Hypothalamus (tissue), 51 donors: ENCODE measurements around the gene SLC25A21.
"Not testable (repeated sequence)": the region's sequence is repeated elsewhere in the genome, so short reads cannot be mapped to it uniquely, and the experiment has no call there.

Experiments
- DNase-seq, 51 donors: peaks; one replicate each; lab custom pipeline; 2025; lab: John Stamatoyannopoulos, UW

The SLC25A21 gene

DNA sequence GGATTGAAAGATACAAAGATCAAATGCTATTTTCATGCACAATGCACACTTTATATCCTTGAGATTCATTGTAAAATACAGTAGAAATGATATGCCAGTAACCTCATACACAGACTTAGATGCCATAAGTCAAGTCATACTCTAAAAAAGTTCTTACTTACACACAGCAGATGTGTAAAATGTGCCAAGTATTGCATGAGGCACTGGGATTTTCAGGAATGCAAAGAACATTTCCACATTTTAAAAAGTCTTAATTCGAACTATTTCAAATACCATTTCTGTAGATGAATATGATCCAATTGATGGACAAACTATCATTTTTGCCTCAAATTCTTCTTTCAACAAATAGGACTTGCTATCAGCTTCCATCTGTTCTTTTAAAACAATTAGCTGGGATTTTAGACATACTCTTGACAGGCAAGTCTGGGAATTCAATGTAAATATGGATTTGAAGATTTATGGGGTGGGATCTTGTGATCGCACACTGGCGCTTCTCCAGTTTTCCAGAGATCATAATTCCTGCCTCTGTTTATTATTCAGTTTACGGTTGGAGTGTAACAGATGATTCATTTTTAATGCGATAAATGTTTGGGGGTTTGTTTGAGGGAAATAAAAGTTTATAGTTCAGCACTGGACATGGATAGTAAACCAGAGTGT is 326.9 kb downstream of the SLC25A21 start:
- no peak for DNase-seq

DNA sequence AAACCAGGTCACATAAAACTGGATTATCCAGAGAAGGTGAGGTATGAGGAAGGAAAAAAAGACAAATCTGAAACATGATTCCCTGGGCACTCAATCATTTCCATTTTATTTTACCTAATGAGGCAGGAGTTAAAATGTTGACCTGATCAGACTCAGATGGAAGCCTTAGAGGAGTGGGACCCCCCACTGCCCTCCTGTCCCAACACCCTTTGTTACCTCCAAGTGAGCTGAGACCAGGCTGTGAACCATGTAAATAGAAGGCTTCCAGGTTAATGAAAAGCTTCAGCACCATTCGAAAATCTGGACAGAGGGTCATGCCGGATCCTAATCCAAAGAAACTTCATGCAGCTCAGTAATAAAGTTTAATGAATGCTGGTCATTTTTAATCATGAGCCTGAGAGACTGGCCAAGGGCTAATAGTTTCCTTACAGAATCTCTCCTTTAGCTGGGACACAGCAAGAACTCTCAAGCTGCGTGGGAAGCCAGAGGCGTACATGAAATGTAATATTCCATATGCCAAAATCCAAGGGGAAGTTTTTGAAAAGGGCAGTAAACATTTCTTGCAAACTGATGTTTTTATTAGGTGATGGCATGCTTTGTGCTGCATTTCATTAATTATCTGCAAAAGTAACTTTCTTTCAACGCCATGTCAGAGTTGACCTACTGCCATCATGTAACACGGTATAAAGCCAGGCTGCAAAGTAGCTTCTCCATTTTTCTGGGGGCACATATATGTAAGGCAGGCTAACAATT is 327.8 kb downstream of the SLC25A21 start:
- DNase-seq: no peak

DNA sequence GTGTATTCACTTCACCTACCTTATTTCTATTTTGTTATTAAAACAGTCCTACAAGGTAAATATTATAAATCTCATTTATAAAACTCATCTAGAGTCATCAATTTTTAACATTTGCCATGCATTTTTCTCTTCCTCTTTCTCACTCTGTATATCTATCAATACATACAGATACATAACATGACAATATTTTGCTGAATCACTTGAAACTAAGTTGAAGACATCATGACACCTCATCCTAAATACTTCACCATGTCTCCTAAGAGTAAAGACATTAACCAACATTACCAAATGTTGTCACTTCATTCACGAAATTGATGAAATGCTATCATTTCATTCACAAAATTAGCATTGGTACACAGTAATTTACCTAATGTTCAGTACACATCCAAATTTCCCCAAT is 329.0 kb downstream of the SLC25A21 start:
- no peak for DNase-seq

DNA sequence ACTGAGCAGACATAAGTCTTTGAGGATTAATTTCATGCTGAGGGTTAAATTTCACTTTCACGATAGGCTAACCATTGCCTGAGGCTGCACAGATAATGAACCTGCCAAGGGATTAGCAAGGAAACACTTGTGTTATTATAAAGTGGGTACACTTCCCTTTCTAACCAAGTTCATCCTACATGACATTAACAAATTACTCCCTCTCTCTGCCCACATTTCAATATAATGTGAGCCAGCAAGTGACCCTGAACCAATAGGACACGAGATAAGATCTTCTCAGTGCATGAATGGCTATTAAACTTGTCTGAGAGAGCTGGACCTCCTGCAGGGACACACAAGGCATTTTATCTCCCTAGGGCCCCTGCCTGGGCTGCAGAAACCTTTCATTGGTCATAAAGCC is 337.3 kb downstream of the SLC25A21 start:
- no peak for DNase-seq

DNA sequence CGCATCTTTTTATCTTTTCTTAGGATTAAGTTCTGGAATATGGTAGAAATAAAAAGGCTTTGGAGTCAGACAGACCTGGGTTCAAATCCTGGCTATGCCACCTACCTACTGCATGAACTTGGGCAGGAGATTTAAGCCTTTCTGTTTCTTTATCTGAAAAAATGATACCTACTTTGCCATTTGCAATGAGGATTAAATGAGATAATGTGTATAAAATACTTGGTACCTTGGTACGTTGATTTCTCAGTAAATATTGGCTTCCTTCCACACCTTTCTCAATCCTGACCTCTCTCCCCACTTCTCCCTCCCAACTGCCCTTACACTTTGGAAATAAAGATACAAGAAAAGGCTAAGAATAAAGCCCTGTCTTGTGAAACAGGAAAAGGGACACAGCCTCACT is 338.1 kb downstream of the SLC25A21 start:
- DNase-seq: no peak

DNA sequence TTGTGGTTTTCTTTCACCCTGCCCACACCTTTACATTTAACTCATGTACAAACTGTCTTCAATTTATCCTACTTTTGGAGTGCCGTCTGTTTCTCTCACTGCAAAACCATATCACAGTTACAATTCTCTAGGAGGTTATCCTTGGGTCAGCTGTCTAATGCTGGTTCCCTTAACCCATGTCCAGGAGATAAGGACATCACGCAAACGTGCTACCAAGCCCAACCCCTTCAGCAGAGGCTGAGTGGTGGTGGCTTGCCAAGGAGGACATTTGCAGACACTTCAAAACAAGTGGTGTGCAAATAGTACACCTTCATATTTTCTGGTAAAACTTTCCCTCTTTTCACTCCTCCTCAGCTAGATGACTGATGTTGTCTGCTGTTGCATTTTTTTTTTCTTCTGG is 342.9 kb downstream of the SLC25A21 start:
- no peak for DNase-seq

DNA sequence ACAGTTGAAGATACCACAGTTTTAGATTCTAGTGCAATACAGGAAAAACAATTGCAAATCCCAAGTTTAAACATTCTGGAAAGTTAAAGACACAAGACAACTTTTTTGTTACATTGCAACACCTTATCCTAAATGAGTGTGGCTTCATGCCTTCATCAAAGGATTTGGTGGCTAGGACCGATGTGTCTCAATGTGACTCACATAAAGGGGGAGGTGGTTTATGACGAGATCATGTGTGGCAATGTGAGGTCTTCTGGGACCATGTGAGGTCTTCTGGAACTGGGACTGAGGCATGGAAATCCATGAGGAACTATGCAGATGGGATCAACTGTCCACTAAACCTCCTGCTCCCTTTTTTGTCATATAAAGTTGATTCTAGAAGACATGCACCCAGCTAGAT is 344.5 kb downstream of the SLC25A21 start:
- no peak for DNase-seq

DNA sequence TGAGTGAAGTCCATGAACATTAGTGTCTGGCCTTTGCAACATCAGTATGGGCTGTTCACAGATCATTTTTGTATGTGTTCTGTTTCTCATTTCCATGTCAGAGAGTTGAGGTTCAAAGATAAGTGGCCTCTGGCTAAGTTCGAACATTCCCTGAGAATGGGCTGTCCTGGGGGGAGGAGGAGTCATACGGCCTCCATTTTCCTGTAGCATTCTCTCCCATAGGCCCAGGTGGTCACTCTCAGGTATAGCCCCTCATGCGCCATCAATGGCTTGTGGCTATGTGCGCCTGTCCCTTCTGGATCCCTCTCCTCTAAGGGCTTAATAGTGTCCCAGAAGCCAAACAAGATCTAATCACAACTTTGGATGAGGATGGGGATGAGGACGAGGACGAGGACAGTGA is 345.8 kb downstream of the SLC25A21 start:
- DNase-seq: no peak

DNA sequence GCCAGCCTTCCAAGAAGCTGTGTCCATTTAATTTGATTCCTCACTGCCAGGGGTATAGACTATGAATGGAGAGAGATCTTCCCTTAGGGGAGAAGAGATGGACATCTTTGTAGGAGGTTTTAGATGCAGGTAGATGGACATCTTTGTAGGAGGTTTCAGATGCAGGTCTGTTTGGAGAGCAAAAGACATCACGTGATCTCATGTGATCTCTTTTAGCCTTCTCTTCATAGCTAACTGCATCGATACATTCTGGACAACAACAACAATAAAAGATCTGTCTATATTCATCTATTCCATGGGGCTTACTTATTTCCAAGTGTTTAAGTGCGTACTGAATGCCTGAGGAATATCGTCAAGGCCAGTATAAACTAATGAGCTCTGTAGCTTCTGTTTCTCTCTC is 347.6 kb downstream of the SLC25A21 start:
- DNase-seq: no peak

DNA sequence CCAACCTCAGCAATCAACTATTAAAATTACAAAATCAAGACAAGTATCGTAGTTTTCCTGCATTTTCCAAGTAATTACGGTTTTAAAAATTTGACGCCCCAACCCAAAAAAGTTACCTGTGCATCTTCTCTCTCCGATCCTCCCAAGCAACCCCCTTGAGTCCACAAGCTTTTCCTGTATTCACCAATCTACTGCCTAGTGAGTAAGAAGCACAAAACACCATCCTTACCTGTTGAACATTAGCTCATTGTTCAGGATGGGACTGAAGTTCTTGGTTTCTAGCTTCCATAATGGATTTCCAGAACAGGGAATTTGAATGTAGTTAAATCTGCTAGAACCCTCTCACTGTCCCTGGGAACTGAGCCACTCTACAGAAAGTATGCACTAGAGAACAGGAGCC is 348.8 kb downstream of the SLC25A21 start:
- DNase-seq: no peak

DNA sequence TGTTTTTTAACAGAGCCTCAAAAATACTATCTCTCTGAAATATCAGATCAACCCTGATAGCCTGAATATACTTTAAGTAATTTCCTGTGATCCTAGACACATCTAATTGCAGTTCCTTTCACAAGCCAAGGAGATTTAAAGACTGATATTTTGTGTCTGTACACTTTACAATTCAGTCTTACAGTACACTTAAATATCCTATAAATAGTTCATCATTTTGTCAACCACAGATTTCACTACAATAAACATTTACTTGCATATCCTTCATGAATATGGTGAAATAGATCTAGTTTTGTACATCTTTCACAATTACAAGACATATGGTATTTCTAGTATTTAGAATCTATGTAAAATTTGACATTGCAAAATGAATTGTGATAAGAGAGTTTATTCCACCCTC is 349.7 kb downstream of the SLC25A21 start:
- DNase-seq: no peak

DNA sequence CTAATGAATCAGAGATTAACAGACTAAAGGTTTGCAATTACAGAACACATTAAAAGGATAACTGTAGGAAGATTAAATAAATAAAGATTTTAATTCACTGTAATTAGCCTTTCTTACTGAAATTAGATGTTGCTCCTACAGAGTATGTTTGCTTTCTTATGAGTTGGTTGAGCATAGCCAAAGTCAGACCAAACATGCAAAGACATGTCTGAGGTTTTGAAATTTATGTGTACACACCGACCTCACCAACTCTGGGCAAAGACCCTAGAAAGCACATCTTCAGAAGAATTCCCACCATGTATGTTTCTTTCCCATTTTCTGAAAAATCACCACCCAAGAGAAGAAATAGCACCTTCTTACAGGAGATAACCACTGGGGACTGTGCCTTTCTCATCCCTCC is 351.5 kb downstream of the SLC25A21 start:
- no peak for DNase-seq

DNA sequence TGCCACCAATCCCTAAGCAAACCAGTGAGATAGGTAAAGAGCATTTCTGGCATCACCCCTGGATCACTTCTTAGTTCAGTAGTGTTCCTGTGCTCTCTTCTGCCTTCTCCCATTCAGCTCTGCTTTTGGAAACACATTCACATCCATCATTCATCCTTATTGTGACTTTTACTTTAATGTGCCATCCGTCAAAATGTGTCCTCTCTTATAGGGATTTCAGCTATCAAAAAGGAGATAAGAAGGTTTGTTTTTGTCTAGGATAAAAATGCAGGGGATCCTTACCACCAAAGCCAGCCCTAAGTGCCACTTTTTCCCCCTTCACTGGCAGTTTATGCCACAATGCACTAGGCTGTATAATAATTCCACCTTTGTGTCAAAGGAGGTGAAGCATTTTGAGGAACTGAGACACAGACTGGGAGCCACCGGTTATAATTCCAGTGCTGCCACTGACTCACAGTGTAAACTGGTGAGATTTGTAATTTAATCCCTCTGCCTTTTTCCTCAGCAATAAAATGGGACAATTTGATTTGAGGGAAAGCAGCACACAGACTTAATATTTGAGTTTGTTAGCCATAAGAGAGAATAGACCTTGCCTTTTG is 352.2 kb downstream of the SLC25A21 start:
- no peak for DNase-seq

DNA sequence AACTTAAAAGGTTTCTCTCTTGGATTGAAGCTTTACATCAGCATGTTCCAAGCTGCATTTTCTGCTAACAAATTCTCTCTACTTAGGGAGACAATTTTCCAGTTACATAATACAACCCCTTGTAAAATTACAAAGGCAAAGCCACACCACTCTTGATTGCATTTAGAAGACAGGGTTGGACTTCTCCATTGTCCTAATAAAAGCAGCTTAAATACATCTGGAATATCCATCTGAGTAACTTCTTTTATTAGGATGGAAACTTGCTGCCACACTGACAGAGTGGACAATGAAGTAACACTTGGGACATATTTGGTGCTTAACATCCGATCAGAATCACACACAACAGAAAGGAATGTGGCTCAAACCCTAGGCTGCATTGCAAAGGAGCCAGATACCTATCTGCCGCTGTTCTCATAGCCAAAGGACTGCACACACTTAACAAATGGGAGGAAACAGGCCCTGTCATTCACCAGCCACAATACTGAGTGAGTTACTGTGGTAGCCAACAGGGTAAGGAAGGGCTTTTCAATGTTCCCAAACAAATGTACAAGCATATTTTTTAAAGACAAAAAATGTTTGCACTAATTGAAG is 353.5 kb downstream of the SLC25A21 start:
- DNase-seq: no peak

DNA sequence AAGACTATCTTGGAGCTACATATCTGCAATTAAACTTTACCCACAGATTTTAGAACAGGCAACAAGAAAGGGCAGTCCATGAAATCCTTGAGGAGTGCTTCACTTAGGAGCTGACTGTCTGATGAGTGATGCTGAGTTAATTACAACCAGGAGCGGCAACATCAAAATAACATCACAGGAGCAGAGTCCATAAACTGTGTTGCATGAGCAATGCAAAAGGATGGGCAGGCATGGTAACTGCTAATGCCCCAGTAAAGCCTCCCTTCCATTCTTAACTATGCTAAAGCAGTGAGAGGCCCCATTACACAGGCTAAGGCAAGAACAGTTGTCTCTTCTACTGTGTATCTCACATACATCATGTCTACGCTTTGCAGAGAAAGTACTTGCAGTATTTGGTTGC is 354.2 kb downstream of the SLC25A21 start:
- DNase-seq: no peak

DNA sequence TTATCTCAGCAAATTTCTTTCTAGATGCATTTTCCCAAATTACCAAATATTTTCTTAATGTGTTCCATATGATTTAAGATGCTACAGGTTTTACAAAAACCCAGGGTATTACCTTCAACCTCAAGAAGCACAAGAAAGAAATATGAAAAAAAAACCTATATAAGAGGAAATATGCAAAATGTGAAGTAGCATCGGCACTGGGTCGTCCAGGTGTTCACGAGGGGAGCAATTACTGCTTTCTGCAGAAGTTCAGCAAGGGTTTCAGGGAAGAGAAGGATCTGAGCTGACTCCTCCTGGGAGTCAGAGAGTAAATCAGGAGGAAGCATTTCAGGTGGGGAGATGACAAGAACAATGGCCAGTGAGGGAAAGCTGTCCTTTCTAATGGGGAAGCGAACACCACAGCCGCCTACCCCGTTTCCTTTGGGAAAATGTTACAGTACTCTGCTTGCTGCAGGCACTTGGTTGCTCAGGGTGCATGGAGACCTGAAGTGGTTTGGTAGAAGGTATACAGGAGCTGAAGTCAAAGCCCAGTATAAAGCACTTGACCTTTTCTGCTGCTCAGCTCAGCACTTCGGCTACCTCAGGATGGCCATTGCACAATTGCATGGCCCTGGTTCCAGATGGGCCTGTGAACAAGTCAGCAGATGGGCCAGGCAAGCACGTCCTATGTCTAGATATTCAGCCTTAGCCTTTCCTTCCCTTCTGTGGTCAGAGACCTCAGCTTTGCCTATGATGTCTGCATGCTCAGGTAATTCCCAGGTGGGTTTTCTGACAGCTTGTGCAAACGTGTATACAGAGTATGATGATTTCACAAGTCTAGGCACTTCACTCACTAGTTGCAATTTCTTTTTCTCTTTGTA is 355.1 kb downstream of the SLC25A21 start:
- no peak for DNase-seq

DNA sequence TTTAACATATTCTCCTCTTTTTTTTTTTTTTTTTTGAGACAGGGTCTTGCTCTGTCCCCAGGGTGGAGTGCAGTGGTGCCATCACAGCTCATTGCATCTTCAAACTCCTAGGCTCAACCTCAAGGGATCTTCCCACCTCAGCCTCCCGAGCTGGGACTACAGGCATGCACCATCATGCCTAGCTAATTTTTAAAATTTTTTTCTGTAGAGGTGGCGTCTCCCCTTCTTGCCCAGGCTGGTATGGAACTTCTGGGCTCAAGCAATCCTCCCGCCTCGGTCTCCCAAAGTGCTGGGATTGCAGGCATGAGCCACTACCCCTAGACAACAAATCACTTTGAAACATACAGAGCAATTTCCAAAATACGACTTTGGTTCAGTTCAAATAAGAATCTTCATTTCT is 355.9 kb downstream of the SLC25A21 start:
- DNase-seq: no peak

DNA sequence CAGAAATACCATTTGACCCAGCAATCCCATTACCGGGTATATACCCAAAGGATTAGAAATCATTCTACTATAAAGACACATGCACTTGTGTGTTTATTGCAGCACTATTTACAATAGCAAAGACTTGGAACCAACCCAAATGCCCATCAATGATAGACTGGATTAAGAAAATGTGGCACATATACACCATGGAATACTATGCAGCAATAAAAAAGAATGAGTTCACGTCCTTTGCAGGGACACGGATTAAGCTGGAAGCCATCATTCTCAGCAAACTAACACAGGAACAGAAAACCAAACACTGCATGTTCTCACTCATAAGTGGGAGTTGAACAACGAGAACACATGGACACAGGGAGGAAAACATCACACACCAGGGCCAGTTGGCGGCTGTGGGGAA is 357.6 kb downstream of the SLC25A21 start:
- DNase-seq: not testable (repeated sequence)

DNA sequence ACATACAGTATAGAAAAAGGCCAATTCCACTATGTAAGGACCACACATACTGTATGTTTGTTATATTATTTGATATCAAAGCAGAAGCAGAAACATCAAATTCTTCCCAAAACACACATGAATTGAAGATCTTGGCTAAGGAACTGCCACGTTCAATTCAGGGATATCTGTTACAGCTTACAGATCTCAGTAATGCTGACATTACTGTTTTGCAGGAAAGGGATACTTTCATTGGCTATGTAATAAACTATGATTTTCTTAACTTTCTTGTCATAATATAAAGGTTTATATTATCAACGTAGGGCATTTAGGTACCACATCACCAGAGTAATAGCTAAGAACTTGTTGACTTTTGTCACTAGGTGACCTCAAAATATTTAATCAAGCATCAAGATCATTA is 362.2 kb downstream of the SLC25A21 start:
- no peak for DNase-seq

DNA sequence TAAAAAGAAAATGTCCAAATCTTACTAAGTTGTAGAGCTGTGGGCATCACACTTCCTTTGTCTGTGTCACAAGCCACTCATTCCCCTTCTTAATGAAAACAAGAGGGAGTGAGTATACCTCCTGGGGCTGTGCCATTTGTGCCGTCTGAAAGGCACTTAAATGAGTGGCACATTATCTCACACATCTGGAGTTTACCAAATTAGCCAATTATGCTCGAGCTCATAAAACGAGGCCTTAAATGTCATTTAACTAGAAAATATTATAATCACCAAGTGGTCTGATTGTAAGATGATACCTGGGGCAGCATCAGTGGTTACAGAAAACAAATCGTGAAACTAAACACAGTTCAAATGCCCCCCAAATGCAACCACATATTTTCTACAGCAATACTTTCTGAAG is 364.7 kb downstream of the SLC25A21 start:
- DNase-seq: no peak

DNA sequence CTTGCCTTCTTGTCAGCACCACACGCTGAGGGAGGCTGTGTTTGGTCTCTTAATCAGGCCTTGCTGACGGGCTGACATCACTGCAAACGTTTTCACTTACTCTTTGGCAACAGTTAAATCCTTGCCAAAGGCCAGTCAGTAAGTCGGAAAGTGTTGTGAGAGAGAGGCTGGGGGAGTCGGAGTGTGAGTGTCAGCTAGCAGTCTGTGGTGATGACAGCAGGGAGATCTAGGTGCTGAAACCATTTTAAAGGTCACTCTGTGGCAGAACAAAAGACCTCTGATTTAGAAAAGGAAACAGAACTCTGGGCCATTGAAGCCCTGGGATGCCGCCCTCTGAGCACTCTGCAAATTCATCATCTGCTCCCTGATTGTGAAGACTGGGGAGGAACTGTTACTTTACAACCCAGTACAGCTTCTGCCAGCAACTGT is 367.3 kb downstream of the SLC25A21 start:
- DNase-seq: no peak
